ENCODE measurements around the gene ZNF804A.
"Not testable (repeated sequence)": the region's sequence is repeated elsewhere in the genome, so short reads cannot be mapped to it uniquely, and the experiment has no call there.

ZNF804A gene

GRCh38 chr2:184834699-184835397 is 236.5 kb downstream of the ZNF804A start:
- no peak for DNase-seq

- DNase-seq, result no peak
Measured at GRCh38 chr2:184835398-184835715, 237.0 kb downstream of the ZNF804A start.

GRCh38 chr2:184847331-184847730 is 249.0 kb downstream of the ZNF804A start:
- no peak for DNase-seq

- no peak for DNase-seq
Measured at GRCh38 chr2:184849516-184849915, 251.2 kb downstream of the ZNF804A start.

DNA sequence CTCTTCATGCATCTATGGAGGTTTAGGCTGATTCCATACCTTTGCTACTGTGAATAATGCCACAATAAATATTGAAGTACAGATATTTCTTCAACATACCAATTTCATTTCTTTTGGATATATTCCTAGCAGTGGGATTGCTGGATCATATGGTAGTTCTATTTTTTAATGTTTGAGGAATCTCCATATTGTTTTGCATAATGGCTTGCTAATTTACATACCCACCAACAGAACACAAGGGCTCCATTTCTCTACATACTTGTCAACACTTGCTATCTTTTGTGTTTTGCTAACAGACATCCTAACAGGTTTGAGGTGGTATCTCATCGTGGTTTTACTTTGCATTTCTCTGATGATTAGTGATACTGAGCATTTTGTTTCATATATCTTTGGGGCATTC is 253.2 kb downstream of the ZNF804A start:
- DNase-seq, result no peak

DNA sequence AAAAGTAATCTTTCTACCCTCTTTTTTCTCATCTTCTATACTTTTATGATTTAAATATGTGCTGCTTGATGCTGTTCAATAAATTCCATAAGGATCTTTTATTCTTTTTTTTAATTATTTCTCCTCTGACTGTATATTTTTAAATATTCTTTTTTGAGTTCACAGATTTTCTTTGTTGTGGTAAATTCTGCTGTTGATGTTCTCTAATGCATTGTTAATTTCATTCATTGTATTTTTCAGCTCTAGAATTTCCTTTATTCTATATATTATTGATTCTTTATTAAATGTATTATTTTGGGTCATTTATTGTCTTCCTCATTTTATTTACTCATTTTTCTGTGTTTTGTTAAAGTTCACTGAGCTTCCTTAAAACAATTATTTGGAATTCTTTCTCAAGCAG is 260.9 kb downstream of the ZNF804A start:
- DNase-seq, result no peak

DNA sequence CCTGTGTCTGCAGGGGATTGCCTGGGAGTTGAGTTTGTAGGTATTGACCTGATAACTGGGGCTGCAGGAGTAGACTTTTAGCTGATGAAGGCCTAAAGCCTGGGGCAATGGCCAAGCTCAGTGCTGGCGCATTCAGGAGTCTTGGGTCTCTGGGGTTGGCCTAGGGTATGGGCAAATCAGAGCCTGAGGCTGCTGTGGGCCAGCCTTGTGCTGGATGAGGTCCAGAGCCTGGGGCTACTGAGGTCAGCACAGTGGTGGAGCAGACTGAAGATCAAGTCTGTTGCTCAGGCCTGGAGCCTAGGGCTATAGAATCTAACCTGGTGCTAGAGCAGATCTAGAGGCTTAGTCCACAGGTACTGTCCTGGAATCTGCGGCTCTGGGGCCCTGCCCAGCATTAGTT is 262.4 kb downstream of the ZNF804A start:
- DNase-seq, result no peak

DNA sequence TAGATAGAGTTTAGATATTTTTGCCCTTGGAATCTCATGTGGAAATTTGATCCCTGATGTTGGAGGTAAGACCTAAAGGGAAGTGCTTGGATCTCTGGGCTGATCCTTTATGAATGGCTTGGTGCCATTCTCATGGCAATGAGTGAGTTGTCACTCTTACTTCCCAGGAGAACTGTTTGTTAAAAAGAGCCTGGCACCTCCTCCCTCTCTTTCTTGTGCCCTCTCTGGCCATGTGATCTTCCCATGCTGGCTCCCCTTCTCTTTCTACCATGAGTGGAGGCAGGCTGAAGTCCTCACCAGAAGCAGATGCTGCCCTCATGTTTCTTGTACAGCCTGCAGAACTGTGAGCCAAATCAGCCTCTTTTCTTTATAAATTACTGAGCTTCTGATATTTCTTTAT is 276.9 kb downstream of the ZNF804A start:
- no peak for DNase-seq

GRCh38 chr2:184875911-184876310 is 277.6 kb downstream of the ZNF804A start:
- DNase-seq, result no peak

DNA sequence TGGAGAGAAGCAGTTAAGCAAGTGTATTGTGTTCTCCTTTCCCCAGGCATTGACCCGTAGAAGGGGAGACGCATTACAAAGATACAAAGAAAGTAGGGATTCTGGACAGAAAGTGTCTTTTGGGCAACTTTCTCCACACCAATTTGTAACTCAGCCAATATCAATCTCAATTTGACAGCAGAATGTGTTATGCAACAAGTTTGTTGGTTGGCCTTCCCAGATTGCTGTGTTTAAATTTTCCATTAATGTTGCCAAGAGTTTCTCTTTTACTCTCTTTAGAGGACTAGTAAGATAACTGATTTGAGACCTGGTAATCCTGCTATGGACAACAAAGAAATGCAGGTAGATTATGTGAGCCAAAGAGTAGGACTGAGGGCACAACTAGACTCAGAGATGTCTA is 279.6 kb downstream of the ZNF804A start:
- DNase-seq, result no peak

GRCh38 chr2:184879671-184880070 is 281.3 kb downstream of the ZNF804A start:
- DNase-seq, result no peak

DNA sequence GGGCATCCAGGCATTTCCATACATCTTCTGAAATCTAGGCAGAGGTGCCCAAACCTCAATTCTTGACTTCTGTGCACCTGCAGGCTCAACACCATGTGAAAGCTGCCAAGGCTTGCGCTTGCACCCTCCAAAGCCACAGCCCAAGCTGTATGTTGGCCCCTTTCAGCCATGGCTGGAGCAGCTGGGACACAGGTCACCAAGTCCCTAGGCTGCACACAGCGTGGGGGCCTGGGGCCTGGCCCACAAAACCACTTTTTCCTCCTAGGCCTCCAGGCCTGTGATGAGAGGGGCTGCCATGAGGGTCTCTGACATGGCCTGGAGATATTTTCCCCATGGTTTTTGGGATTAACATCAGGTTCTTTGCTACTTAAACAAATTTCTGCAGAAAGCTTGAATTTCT is 288.3 kb downstream of the ZNF804A start:
- not testable (repeated sequence) for DNase-seq

DNA sequence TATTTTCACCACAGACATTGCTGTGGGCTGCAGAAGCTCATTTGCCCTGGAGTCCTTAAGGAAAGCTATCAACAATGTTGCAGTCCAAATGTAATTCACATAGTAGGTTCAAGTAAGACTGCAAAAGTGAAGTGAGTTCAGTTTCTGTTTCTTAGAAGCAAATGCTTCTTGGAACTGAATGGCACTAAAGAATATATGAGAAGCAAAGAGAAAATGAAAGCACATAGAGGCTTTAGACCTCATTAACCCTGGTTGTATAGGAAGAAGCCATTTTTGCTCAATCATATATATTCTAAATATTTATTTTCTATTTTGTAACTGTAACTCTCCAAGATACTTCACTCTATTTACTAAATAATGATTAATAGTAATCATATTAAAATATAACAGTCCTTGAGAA is 292.0 kb downstream of the ZNF804A start:
- DNase-seq, result no peak

DNA sequence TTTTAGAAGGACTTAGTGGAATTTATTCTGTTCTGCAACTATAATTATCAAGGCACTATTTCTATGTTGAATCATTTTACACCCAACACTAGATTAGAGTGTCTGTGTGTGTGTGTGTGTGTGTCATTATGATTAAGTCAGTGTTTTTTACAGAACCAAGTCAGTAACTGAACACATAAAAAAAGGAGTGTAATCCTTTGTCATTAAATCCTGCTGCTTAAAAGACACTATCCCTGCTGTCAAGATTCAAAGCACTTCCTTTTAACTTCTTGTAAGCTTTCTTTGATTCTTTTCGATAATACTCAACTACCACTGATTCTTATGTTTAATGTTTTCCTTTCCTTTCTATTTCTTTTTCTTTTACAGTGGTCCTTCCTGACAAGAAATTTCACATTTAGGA is 306.7 kb downstream of the ZNF804A start:
- DNase-seq, result no peak

DNA sequence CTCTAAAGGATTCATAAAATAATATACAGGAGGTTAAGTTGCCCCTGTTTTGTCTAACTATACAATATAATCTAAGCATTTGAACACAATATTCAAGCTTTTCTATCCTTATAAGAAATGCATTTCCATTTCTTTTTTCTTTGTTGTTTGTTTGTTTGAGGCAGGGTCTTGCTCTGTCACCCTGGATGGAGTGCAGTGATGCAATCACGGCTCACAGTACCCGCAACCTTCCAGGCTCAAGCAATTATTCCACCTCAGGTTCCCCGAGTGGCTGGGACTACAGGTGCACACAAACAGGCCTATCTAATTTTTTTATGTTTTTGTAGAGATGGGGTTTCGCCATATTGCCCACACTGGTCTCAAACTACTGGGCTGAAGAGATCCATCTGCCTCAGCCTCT is 307.8 kb downstream of the ZNF804A start:
- DNase-seq, result no peak

- no peak for DNase-seq
Measured at GRCh38 chr2:184906709-184907108, 308.4 kb downstream of the ZNF804A start.

DNA sequence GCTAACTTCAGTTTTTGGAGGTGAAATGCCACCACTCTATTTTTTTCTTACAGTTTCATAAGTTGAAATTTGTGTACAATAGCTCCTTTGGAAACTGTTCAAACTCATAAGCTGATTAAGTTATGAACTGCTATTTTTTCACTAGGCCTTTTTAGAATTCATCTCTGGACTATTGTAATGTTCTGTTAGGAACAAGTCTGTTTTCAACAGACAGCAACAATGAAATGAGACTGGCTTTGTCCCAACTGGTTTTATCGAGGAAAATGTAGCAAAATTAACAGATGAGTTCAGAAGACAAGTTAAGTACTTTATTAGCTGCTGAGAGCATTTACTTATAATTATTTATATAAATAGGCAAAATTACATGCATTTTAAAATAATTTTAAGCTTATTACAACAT is 310.6 kb downstream of the ZNF804A start:
- no peak for DNase-seq

- DNase-seq, result no peak
Measured at GRCh38 chr2:184920451-184920965, 322.2 kb downstream of the ZNF804A start.

DNA sequence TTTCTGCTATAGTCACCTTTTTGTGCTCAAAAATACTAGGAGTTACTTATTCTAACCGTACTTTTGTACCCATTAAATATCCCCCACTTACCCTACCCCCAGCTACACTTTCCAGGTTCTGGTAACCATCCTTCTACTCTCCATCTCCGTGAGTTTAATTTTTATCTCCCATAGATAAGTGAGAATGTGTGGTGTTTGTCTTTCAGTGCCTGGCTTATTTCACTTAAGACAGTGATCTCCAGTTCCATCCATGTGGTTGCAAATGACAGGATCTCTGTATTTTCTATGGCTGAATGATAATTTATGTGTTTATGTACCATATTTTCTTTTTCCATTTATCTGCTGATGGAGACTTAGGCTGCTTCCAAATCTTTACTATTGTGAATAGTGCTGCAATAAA is 323.3 kb downstream of the ZNF804A start:
- DNase-seq, result no peak

- DNase-seq, result no peak
Measured at GRCh38 chr2:184923751-184924150, 325.4 kb downstream of the ZNF804A start.

DNA sequence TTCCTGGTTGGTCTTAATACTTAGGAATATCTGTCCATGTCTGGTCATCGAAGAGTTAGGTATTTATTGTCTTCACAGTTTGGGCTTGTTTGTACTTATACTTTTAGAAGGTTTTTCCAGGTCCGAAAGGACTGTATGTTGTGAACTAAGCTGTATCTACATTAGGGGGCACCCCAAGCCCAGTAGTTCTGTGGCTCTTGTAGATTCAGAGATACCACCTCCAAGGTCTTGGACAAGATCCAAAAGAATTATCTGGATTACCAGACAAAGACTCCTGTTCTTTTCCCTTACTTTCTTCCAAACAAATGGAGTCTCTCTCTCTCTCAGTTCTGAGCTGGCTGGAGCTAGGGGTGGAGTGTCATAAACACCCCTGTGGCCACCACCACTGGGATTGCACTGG is 328.7 kb downstream of the ZNF804A start:
- DNase-seq, result no peak

DNA sequence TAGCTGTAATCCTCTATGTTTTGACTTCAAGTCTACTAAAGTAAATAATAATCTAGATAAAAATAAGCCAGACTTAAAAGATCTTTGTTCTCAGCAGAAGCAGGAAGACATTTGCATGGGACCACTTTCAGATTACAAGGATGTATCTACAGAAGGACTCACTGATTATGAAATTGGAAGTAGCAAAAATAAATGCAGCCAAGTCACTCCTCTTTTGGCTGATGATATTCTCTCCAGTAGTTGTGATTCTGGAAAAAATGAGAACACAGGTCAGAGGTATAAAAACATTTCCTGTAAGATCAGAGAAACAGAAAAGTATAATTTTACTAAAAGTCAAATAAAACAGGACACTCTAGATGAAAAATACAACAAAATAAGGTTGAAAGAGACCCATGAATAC is 338.4 kb downstream of the ZNF804A start:
- no peak for DNase-seq

- DNase-seq, result no peak
Measured at GRCh38 chr2:184938221-184938985, 340.1 kb downstream of the ZNF804A start.

- DNase-seq, result no peak
Measured at GRCh38 chr2:184945326-184945725, 347.0 kb downstream of the ZNF804A start.

GRCh38 chr2:184945824-184946223 is 347.5 kb downstream of the ZNF804A start:
- no peak for DNase-seq

All from stimulated activated CD4-positive, alpha-beta T cell treated with anti-CD3 and anti-CD28 coated beads, Interleukin-4, amount 100 ng/mL, for 1 hour (primary cell).